ENCODE results near the gene UBE2F.

UBE2F gene

DNA sequence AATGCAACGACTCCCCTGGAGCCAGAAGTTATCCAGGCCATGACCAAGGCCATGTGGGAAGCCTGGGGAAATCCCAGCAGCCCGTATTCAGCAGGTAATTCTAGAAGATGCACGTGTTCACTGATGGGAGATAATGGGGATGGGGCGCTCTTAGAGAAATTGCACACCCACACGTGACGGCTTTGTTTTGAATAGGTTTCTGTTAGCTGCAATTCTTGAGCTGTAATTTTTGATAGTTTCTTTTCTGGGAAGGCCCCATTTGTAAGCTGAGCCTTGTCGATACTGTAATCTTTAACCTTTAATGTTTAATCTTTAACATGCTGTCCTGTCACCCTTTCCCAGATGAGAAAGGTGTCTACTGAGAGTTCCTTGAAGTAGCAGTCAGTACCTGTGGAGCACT, 97.6 kb downstream of the UBE2F start:
- TF ChIP-seq BACH2 (CRISPR knock-in tag; IDR thresholded peaks at IDR 0.05; ENCODE audit: borderline replicate concordance) (no peak), ZNF70 (CRISPR knock-in tag; IDR thresholded peaks at IDR 0.05) (no peak), GLIS3 (CRISPR knock-in tag; IDR thresholded peaks at IDR 0.05) (no peak), PPARA (CRISPR knock-in tag; IDR thresholded peaks at IDR 0.05; ENCODE audit: borderline replicate concordance) (no peak), SNAI2 (CRISPR knock-in tag; IDR thresholded peaks at IDR 0.05) (no peak), ZFP30 (CRISPR knock-in tag; IDR thresholded peaks at IDR 0.05) (no peak), ZFP3 (CRISPR knock-in tag; IDR thresholded peaks at IDR 0.05) (no peak), OSR1 (CRISPR knock-in tag; IDR thresholded peaks at IDR 0.05) (no peak), ZC3H10 (CRISPR knock-in tag; IDR thresholded peaks at IDR 0.05) (no peak), RARB (CRISPR knock-in tag; IDR thresholded peaks at IDR 0.05) (no peak), ZNF565 (CRISPR knock-in tag; conservative IDR thresholded peaks at IDR 0.05; ENCODE audit: low read depth) (no peak), ARNTL (CRISPR knock-in tag; IDR thresholded peaks at IDR 0.05; ENCODE audit: borderline replicate concordance, low read depth) (no peak), TOX (CRISPR knock-in tag; IDR thresholded peaks at IDR 0.05; ENCODE audit: borderline replicate concordance) (no peak), ZNF8 (CRISPR knock-in tag; IDR thresholded peaks at IDR 0.05) (no peak), ESRRG (CRISPR knock-in tag; IDR thresholded peaks at IDR 0.05) (no peak), CSDC2 (CRISPR knock-in tag; IDR thresholded peaks at IDR 0.05) (no peak), ISL1 (CRISPR knock-in tag; IDR thresholded peaks at IDR 0.05) (no peak)
- TF ChIP-seq, protein P1, sequence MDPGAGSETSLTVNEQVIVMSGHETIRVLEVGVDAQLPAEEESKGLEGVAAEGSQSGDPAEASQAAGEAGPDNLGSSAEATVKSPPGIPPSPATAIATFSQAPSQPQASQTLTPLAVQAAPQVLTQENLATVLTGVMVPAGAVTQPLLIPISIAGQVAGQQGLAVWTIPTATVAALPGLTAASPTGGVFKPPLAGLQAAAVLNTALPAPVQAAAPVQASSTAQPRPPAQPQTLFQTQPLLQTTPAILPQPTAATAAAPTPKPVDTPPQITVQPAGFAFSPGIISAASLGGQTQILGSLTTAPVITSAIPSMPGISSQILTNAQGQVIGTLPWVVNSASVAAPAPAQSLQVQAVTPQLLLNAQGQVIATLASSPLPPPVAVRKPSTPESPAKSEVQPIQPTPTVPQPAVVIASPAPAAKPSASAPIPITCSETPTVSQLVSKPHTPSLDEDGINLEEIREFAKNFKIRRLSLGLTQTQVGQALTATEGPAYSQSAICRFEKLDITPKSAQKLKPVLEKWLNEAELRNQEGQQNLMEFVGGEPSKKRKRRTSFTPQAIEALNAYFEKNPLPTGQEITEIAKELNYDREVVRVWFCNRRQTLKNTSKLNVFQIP (CRISPR knock-in tag; IDR thresholded peaks at IDR 0.05; ENCODE audit: borderline replicate concordance, low read depth), result no peak
- TF ChIP-seq, protein P2, sequence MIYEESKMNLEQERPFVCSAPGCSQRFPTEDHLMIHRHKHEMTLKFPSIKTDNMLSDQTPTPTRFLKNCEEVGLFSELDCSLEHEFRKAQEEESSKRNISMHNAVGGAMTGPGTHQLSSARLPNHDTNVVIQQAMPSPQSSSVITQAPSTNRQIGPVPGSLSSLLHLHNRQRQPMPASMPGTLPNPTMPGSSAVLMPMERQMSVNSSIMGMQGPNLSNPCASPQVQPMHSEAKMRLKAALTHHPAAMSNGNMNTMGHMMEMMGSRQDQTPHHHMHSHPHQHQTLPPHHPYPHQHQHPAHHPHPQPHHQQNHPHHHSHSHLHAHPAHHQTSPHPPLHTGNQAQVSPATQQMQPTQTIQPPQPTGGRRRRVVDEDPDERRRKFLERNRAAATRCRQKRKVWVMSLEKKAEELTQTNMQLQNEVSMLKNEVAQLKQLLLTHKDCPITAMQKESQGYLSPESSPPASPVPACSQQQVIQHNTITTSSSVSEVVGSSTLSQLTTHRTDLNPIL (CRISPR knock-in tag; IDR thresholded peaks at IDR 0.05; ENCODE audit: low read depth), result no peak
- TF ChIP-seq, protein P3, sequence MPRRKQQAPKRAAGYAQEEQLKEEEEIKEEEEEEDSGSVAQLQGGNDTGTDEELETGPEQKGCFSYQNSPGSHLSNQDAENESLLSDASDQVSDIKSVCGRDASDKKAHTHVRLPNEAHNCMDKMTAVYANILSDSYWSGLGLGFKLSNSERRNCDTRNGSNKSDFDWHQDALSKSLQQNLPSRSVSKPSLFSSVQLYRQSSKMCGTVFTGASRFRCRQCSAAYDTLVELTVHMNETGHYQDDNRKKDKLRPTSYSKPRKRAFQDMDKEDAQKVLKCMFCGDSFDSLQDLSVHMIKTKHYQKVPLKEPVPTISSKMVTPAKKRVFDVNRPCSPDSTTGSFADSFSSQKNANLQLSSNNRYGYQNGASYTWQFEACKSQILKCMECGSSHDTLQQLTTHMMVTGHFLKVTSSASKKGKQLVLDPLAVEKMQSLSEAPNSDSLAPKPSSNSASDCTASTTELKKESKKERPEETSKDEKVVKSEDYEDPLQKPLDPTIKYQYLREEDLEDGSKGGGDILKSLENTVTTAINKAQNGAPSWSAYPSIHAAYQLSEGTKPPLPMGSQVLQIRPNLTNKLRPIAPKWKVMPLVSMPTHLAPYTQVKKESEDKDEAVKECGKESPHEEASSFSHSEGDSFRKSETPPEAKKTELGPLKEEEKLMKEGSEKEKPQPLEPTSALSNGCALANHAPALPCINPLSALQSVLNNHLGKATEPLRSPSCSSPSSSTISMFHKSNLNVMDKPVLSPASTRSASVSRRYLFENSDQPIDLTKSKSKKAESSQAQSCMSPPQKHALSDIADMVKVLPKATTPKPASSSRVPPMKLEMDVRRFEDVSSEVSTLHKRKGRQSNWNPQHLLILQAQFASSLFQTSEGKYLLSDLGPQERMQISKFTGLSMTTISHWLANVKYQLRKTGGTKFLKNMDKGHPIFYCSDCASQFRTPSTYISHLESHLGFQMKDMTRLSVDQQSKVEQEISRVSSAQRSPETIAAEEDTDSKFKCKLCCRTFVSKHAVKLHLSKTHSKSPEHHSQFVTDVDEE (CRISPR knock-in tag; IDR thresholded peaks at IDR 0.05), result no peak
- ATAC-seq, result no peak

DNA sequence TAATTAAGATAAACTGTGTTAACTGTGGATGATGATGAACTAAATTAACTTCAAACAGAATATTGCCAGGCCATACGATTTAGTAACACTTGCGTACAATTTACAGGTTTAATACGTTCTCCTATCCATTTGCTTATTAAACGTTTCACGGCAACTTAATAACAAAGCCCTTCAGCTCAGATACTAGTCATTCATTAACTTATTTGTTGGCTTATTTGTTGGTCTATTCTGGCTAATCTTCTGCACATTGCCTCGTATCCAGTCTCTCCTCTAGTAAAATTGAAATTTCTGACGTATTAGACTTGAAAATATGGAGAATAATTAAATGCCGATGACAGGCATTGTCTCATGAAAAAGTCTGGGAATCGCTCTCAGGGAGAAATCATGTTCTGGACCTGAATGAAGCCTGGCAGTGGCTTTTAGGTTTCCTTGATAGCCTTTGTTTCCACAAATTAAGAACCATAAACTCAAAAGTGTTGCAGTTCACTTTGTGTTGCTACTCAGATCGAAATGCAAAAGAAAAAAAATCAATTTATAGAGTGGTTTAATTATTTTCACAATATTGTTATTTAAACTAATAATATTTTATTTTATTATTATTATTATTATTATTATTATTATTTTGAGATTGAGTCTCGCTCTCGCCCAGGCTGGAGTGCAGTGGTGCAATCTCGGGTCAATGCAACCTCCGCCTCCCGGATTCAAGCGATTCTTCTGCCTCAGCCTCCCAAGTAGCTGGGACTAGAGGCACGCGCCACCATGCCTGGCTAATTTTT, 98.4 kb downstream of the UBE2F start:
- no peak for ATAC-seq
- TF ChIP-seq, protein P4, sequence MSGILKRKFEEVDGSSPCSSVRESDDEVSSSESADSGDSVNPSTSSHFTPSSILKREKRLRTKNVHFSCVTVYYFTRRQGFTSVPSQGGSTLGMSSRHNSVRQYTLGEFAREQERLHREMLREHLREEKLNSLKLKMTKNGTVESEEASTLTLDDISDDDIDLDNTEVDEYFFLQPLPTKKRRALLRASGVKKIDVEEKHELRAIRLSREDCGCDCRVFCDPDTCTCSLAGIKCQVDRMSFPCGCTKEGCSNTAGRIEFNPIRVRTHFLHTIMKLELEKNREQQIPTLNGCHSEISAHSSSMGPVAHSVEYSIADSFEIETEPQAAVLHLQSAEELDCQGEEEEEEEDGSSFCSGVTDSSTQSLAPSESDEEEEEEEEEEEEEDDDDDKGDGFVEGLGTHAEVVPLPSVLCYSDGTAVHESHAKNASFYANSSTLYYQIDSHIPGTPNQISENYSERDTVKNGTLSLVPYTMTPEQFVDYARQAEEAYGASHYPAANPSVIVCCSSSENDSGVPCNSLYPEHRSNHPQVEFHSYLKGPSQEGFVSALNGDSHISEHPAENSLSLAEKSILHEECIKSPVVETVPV (CRISPR knock-in tag; IDR thresholded peaks at IDR 0.05), result no peak
- TF ChIP-seq ZFP30 (CRISPR knock-in tag; IDR thresholded peaks at IDR 0.05) (no peak), BACH2 (CRISPR knock-in tag; IDR thresholded peaks at IDR 0.05; ENCODE audit: borderline replicate concordance) (no peak), GLIS3 (CRISPR knock-in tag; IDR thresholded peaks at IDR 0.05) (no peak), ARNTL (CRISPR knock-in tag; IDR thresholded peaks at IDR 0.05; ENCODE audit: borderline replicate concordance, low read depth) (no peak), ISL1 (CRISPR knock-in tag; IDR thresholded peaks at IDR 0.05) (no peak), TOX (CRISPR knock-in tag; IDR thresholded peaks at IDR 0.05; ENCODE audit: borderline replicate concordance) (no peak), ZFP3 (CRISPR knock-in tag; IDR thresholded peaks at IDR 0.05) (no peak), ZNF565 (CRISPR knock-in tag; conservative IDR thresholded peaks at IDR 0.05; ENCODE audit: low read depth) (no peak), TCF4 (CRISPR knock-in tag; IDR thresholded peaks at IDR 0.05; ENCODE audit: borderline replicate concordance) (no peak), SNAI2 (CRISPR knock-in tag; IDR thresholded peaks at IDR 0.05) (no peak), PPARA (CRISPR knock-in tag; IDR thresholded peaks at IDR 0.05; ENCODE audit: borderline replicate concordance) (no peak), ZNF8 (CRISPR knock-in tag; IDR thresholded peaks at IDR 0.05) (no peak), OSR1 (CRISPR knock-in tag; IDR thresholded peaks at IDR 0.05) (no peak)
- TF ChIP-seq, protein P3 (CRISPR knock-in tag; IDR thresholded peaks at IDR 0.05), result no peak
- TF ChIP-seq, protein P5, sequence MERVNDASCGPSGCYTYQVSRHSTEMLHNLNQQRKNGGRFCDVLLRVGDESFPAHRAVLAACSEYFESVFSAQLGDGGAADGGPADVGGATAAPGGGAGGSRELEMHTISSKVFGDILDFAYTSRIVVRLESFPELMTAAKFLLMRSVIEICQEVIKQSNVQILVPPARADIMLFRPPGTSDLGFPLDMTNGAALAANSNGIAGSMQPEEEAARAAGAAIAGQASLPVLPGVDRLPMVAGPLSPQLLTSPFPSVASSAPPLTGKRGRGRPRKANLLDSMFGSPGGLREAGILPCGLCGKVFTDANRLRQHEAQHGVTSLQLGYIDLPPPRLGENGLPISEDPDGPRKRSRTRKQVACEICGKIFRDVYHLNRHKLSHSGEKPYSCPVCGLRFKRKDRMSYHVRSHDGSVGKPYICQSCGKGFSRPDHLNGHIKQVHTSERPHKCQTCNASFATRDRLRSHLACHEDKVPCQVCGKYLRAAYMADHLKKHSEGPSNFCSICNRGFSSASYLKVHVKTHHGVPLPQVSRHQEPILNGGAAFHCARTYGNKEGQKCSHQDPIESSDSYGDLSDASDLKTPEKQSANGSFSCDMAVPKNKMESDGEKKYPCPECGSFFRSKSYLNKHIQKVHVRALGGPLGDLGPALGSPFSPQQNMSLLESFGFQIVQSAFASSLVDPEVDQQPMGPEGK (CRISPR knock-in tag; IDR thresholded peaks at IDR 0.05; ENCODE audit: borderline replicate concordance), result no peak
